LHCN-M2 (cell line): Measurements from ENCODE around the gene KCNQ1. TPM values are rescaled to one million over a fixed set of nuclear protein-coding genes. Genes with fewer than 3 reads are reported as not detected.

Experiments used
- DNase-seq: peaks from one replicate; pipeline ENCODE4 v3.0.0-alpha.2; 2012; ENCODE audit warnings: low read depth
- total RNA-seq: library from RNA; depleted of rRNA; stranded (reverse); fragments of >200 nt; gene quantifications from 2 replicates; pipeline ENCODE4 v1.2.3, GENCODE V29; 2014

The KCNQ1 gene
- total RNA-seq, 1 experiment from 2014 or later = not detected

- DNase-seq = no peak
These were observed 77.2 kb downstream of the KCNQ1 start for GRCh38 chr11:2521733-2522630.

- DNase-seq = no peak
These were observed 77.9 kb downstream of the KCNQ1 start for GRCh38 chr11:2522631-2523255.

- no peak for DNase-seq
These were observed 79.1 kb downstream of the KCNQ1 start for GRCh38 chr11:2523821-2524391.

GRCh38 chr11:2524446-2525165, 79.8 kb downstream of the KCNQ1 start:
- no peak for DNase-seq

- DNase-seq = no peak
These were observed 80.5 kb downstream of the KCNQ1 start for GRCh38 chr11:2525166-2525861.

GRCh38 chr11:2525941-2526807, 81.4 kb downstream of the KCNQ1 start:
- no peak for DNase-seq

- DNase-seq = no peak
These were observed 82.1 kb downstream of the KCNQ1 start for GRCh38 chr11:2526808-2527381.

GRCh38 chr11:2527621-2528291, 82.9 kb downstream of the KCNQ1 start:
- no peak for DNase-seq

GRCh38 chr11:2528301-2529050, 83.7 kb downstream of the KCNQ1 start:
- no peak for DNase-seq

- DNase-seq = no peak
These were observed 84.4 kb downstream of the KCNQ1 start for GRCh38 chr11:2529173-2529572.

- no peak for DNase-seq
These were observed 84.8 kb downstream of the KCNQ1 start for GRCh38 chr11:2529636-2530035.

- no peak for DNase-seq
These were observed 85.5 kb downstream of the KCNQ1 start for GRCh38 chr11:2530131-2530854.

GRCh38 chr11:2530855-2531200, 86.0 kb downstream of the KCNQ1 start:
- no peak for DNase-seq

- DNase-seq = peak; percentile 31
These were observed 86.6 kb downstream of the KCNQ1 start for GRCh38 chr11:2531277-2531986.

GRCh38 chr11:2531987-2532703, 87.3 kb downstream of the KCNQ1 start:
- DNase-seq = no peak

- DNase-seq = peak; percentile 70
These were observed 88.1 kb downstream of the KCNQ1 start for GRCh38 chr11:2532704-2533586.
